Progenitor cell of endocrine pancreas (in vitro differentiated cells): ENCODE measurements around the gene FAM131C. TPM values are rescaled to one million over a fixed set of nuclear protein-coding genes. Genes with fewer than 3 reads are reported as not detected.

Experiments used
- DNase-seq: peaks from one replicate; pipeline ENCODE4 v3.0.0; 2021; ENCODE audit warnings: low spot score; ENCODE audit not compliant: unreplicated experiment
- H3K27ac Mint-ChIP-seq: 2 replicates; pipeline ENCODE4 v1.8.0; 2021; ENCODE audit warnings: mild to moderate bottlenecking, moderate library complexity, mixed read lengths
- H3K27me3 Mint-ChIP-seq: 2 replicates; pipeline ENCODE4 v1.8.0; 2021; ENCODE audit warnings: mixed read lengths
- H3K36me3 Mint-ChIP-seq: 2 replicates; pipeline ENCODE4 v1.8.0; 2022; ENCODE audit warnings: mixed read lengths; ENCODE audit not compliant: insufficient read depth
- H3K4me1 Mint-ChIP-seq: 2 replicates; pipeline ENCODE4 v1.8.0; 2021; ENCODE audit warnings: low read depth, mixed read lengths
- H3K4me3 Mint-ChIP-seq: 2 replicates; pipeline ENCODE4 v1.8.0; 2021; ENCODE audit warnings: low read depth, mild to moderate bottlenecking, moderate library complexity, mixed read lengths
- H3K9me3 Mint-ChIP-seq: 2 replicates; pipeline ENCODE4 v1.8.0; 2021; ENCODE audit warnings: low read depth, mixed read lengths
- CTCF ChIP-seq: fragments of 200-600 bp; sonication (generic); IDR thresholded peaks from one replicate; pipeline ENCODE4 v1.5.0; 2021; ENCODE audit warnings: antibody characterized with exemption, mild to moderate bottlenecking; ENCODE audit not compliant: unreplicated experiment
- total RNA-seq: library from RNA; stranded (reverse); gene quantifications from 2 replicates; pipeline ENCODE4 v1.2.1, GENCODE V29; 2021

The FAM131C gene
- total RNA-seq, 1 donor from 2014 or later: 1.2 TPM

GRCh38 chr1:16071614-16072013, 1.8 kb downstream of the FAM131C start:
- peaks cover 19% of the 10 kb centered on the region for H3K27me3 Mint-ChIP-seq
- no peaks in the 10 kb centered on the region for H3K36me3 Mint-ChIP-seq
- peak overlapping the region; percentile 26 for H3K4me3 Mint-ChIP-seq
- H3K27ac Mint-ChIP-seq: no peak overlapping the region
- TF ChIP-seq CTCF: no peak
- no peaks in the 10 kb centered on the region for H3K9me3 Mint-ChIP-seq
- no peak for DNase-seq
- H3K4me1 Mint-ChIP-seq: peaks cover 21% of the 10 kb centered on the region

- no peak for DNase-seq
- Mint-ChIP-seq H3K4me1 (peaks cover 22% of the 10 kb centered on the region), H3K4me3 (no peak overlapping the region), H3K9me3 (no peaks in the 10 kb centered on the region), H3K27ac (no peak overlapping the region), H3K27me3 (peaks cover 16% of the 10 kb centered on the region), H3K36me3 (no peaks in the 10 kb centered on the region)
- TF ChIP-seq CTCF: no peak
Measured at GRCh38 chr1:16070640-16071355, 2.7 kb downstream of the FAM131C start.

- peaks cover 24% of the 10 kb centered on the region for H3K27me3 Mint-ChIP-seq
- no peaks in the 10 kb centered on the region for H3K9me3 Mint-ChIP-seq
- DNase-seq: no peak
- no peaks in the 10 kb centered on the region for H3K36me3 Mint-ChIP-seq
- TF ChIP-seq CTCF: no peak
- H3K4me1 Mint-ChIP-seq: peaks cover 25% of the 10 kb centered on the region
- H3K4me3 Mint-ChIP-seq: no peak overlapping the region
- H3K27ac Mint-ChIP-seq: no peak overlapping the region
Measured at GRCh38 chr1:16068356-16069270, 4.8 kb downstream of the FAM131C start.

- H3K4me1 Mint-ChIP-seq: peaks cover 25% of the 10 kb centered on the region
- H3K4me3 Mint-ChIP-seq: no peak overlapping the region
- no peaks in the 10 kb centered on the region for H3K36me3 Mint-ChIP-seq
- no peaks in the 10 kb centered on the region for H3K9me3 Mint-ChIP-seq
- peak overlapping the region; percentile 91 for H3K27ac Mint-ChIP-seq
- DNase-seq: no peak
- H3K27me3 Mint-ChIP-seq: peaks cover 28% of the 10 kb centered on the region
- no peak for TF ChIP-seq CTCF
Measured at GRCh38 chr1:16067933-16068332, 5.5 kb downstream of the FAM131C start.

GRCh38 chr1:16067127-16067768, 6.2 kb downstream of the FAM131C start:
- TF ChIP-seq CTCF: no peak
- no peaks in the 10 kb centered on the region for H3K9me3 Mint-ChIP-seq
- peak overlapping the region; percentile 91 for H3K27ac Mint-ChIP-seq
- no peak overlapping the region for H3K4me3 Mint-ChIP-seq
- H3K36me3 Mint-ChIP-seq: no peaks in the 10 kb centered on the region
- H3K27me3 Mint-ChIP-seq: peaks cover 28% of the 10 kb centered on the region
- peaks cover 25% of the 10 kb centered on the region for H3K4me1 Mint-ChIP-seq
- peak; percentile 50 for DNase-seq
